ENCODE data around the gene ADAM22. TPM values are rescaled to one million over a fixed set of nuclear protein-coding genes. Genes with fewer than 3 reads are reported as not detected.

The ADAM22 gene
- total RNA-seq, 2 experiments from 2014 or later, result 1.2 to 1.9 TPM

DNA sequence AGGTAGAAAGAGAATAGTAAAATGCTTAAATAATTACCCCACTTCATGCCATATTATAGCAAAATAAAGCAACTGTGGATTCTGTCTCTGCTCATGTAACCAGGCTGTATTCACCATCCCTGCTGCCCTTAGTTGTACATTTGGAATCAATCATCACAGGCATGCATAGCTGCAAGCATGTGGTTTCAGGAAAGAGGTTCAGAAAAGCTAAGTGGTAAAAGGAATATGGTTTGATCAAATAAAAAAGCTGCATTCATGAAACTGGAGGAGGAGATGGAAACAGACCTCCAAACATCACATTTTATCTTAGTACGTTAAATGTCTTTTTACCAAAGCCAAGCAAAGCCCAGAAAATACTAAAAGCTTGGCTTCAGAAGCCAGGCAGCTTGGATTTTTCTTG is 81.3 kb downstream of the ADAM22 start:
- Mint-ChIP-seq H3K4me3 (no peak overlapping the region), H3K27me3 (ENCODE audit: low read depth) (no peaks in the 10 kb centered on the region), H3K36me3 (ENCODE audit: low read depth) (no peaks in the 10 kb centered on the region), H3K9me3 (no peaks in the 10 kb centered on the region), H3K4me1 (ENCODE audit: low read depth) (no peaks in the 10 kb centered on the region), H3K27ac (no peak overlapping the region)
- intact Hi-C loops (cut with micrococcal nuclease), result no loop called here
- CTCF ChIA-PET, result no interaction called here
- DNase-seq, result no peak

DNA sequence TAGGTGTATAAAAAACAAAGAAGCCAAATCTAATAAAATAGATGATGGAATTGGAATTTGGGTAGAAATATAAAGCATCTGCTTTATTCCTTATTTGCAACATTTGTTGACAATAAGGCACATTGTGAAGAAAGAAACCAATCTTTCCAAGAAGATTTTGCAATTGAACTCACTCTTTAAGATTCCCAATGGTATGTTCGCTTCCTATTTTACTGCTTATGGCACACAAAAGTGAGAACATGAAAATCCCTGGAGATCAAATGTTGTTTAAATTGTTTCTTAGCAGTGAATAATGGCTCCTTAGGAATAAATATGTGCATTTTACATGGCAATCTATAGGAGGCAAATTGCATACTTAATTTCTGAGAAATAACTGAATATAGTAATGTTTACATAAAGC is 84.5 kb downstream of the ADAM22 start:
- no peaks in the 10 kb centered on the region for H3K9me3 Mint-ChIP-seq
- no peaks in the 10 kb centered on the region for H3K36me3 Mint-ChIP-seq (ENCODE audit: low read depth)
- intact Hi-C loops (cut with micrococcal nuclease), result no loop called here
- no peaks in the 10 kb centered on the region for H3K27me3 Mint-ChIP-seq (ENCODE audit: low read depth)
- no peak overlapping the region for H3K4me3 Mint-ChIP-seq
- H3K27ac Mint-ChIP-seq, result no peak overlapping the region
- CTCF ChIA-PET, result no interaction called here
- H3K4me1 Mint-ChIP-seq (ENCODE audit: low read depth), result no peaks in the 10 kb centered on the region
- DNase-seq, result no peak

DNA sequence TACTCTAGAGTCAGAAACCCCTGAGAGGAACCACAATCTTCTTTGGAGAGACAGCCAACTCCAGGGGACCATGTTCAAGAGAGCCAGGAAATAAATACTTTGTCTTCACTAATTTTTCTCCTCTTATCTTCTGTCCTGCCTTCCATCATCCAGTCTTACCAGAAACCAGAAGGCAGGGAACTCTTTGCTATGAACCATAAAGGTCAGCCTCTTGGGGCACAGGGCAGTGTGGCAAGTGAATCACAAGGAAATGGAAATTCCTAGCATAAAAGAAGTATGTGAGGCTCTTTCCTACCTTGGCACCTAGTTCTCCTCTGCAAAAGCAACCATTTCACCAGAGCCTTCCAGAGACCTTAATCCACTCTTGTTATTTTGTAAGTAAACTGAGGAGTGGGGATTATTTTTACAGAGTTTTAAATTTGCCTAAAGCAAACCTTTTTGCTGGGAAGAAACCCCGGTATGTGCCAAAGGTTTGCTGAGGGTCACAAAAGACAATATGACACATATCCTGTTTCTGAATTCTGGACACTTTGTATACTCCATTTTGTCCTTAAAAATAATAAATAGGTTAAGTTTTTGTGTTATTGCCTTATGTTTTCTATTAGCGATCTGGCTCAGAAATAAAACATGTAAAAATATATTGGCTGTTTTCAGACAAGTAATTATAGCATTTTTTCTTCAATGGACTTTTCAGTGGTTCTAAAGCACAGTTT is 87.1 kb downstream of the ADAM22 start:
- no peak for DNase-seq
- H3K27me3 Mint-ChIP-seq (ENCODE audit: low read depth), result no peaks in the 10 kb centered on the region
- no peak overlapping the region for H3K27ac Mint-ChIP-seq
- CTCF ChIA-PET, result no interaction called here
- H3K4me1 Mint-ChIP-seq (ENCODE audit: low read depth), result no peaks in the 10 kb centered on the region
- no peak overlapping the region for H3K4me3 Mint-ChIP-seq
- peaks cover 3% of the 10 kb centered on the region for H3K9me3 Mint-ChIP-seq
- H3K36me3 Mint-ChIP-seq (ENCODE audit: low read depth), result no peaks in the 10 kb centered on the region
- intact Hi-C loops (cut with micrococcal nuclease), result no loop called here

DNA sequence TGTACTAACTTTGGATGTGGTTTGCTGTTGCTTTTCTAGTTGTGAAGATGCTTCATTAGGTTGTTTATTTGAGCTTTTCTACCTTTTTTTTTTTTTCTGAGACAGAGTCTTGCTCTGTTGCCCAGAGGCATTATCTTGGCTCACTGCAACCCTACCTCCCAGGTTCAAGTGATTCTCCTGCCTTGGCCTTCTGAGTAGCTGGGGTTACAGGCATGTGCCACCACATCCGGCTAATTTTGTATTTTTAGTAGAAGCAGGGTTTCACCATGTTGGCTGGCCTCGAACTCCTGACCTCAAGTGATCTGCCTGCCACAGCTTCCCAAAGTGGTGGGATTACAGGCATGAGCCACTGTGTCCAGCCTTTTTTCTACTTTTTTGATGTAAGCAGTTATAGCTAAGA is 93.7 kb downstream of the ADAM22 start:
- intact Hi-C loops (cut with micrococcal nuclease), result no loop called here
- Mint-ChIP-seq H3K9me3 (peaks cover 32% of the 10 kb centered on the region), H3K4me3 (no peak overlapping the region), H3K27me3 (ENCODE audit: low read depth) (no peaks in the 10 kb centered on the region), H3K4me1 (ENCODE audit: low read depth) (no peaks in the 10 kb centered on the region), H3K27ac (no peak overlapping the region), H3K36me3 (ENCODE audit: low read depth) (peaks cover 17% of the 10 kb centered on the region)
- no peak for DNase-seq
- CTCF ChIA-PET, result interaction anchor here (0.8 kb wide), 1 partner anchor 64 kb away, joined by 4 read pairs; no protein-coding TSS in a partner anchor

DNA sequence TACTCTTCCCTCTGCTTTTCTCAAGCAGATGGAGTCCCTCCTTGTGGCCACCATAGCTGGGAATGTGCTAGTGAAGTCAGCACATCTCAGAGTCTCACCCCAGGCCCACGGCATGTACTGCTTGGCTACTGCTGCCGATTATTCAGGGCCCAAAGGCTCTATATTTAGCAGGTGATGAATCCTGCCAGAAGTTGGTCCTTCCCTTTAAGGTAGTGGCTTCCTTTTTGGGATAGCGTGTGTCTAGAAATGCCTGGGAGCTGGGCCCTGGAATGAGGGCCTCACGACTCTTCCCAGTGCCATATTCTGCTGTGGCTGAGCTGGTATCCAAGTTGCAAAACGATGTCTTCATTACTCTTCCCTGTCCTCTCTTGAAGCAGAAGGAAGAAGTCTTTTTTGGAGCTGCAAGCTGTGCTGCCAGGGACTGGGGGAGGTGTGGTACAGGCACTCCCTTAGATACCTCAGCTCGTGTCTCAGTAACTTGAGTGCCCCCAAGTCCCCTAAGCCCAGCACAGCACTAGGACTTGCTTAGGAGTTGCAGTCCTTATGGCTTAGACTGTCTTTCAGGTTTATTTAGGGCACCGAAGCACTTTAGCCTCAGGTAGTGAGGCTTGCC is 100.1 kb downstream of the ADAM22 start:
- Mint-ChIP-seq H3K27me3 (ENCODE audit: low read depth) (no peaks in the 10 kb centered on the region), H3K9me3 (peaks cover 31% of the 10 kb centered on the region), H3K36me3 (ENCODE audit: low read depth) (peaks cover 21% of the 10 kb centered on the region), H3K4me3 (no peak overlapping the region), H3K27ac (no peak overlapping the region), H3K4me1 (ENCODE audit: low read depth) (no peaks in the 10 kb centered on the region)
- CTCF ChIA-PET, result interaction anchor here (0.5 to 0.6 kb wide), 2 partner anchors 21 to 266 kb away, joined by 3 to 5 read pairs; no protein-coding TSS in a partner anchor
- intact Hi-C loops (cut with micrococcal nuclease), result no loop called here
- no peak for DNase-seq

DNA sequence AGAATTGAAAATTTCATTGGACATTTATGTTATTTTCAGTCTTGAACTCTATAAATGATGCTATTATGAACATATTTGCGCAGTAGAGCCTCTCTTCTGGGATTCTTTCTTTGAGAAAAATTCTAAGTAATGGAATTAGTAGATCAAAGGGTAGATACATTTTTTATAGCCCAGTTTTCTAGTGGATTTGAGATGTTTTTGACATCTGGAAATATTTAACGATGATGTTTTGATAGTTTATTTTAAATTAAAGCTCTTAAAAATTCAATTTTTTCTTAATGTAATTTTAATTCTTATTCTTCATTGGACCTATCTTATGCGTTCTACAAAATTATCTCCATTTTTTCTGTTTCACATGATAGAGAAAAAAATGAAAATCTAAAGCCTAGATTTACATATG is 103.0 kb downstream of the ADAM22 start:
- Mint-ChIP-seq H3K27me3 (ENCODE audit: low read depth) (no peaks in the 10 kb centered on the region), H3K4me1 (ENCODE audit: low read depth) (peaks cover 2% of the 10 kb centered on the region), H3K4me3 (no peak overlapping the region), H3K9me3 (peaks cover 11% of the 10 kb centered on the region), H3K36me3 (ENCODE audit: low read depth) (peaks cover 7% of the 10 kb centered on the region), H3K27ac (no peak overlapping the region)
- intact Hi-C loops (cut with micrococcal nuclease), result no loop called here
- CTCF ChIA-PET, result no interaction called here
- no peak for DNase-seq

DNA sequence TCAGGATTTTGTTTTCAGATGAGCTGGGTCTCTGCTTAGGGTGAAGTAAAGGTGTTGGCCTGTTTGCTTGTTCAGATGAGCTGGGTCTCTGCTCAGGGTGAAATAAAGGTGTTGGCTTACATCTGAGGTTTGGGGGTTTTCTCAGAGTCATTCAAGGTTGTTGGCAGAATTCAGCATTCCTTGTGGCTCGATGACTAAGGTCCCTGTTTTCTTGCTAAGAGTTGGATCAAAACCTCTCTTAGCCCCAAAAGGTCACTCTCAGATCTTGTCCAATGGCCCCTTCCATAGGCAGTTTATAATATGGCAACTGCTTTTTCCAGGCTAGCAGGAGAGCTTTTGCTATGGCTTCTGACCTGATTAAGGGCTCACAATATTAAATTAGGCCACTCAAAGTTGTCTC is 106.6 kb downstream of the ADAM22 start:
- peaks cover 3% of the 10 kb centered on the region for H3K4me1 Mint-ChIP-seq (ENCODE audit: low read depth)
- no peak overlapping the region for H3K4me3 Mint-ChIP-seq
- no peak for DNase-seq
- intact Hi-C loops (cut with micrococcal nuclease), result no loop called here
- H3K27ac Mint-ChIP-seq, result no peak overlapping the region
- H3K36me3 Mint-ChIP-seq (ENCODE audit: low read depth), result no peaks in the 10 kb centered on the region
- no peaks in the 10 kb centered on the region for H3K9me3 Mint-ChIP-seq
- H3K27me3 Mint-ChIP-seq (ENCODE audit: low read depth), result no peaks in the 10 kb centered on the region
- CTCF ChIA-PET, result no interaction called here

DNA sequence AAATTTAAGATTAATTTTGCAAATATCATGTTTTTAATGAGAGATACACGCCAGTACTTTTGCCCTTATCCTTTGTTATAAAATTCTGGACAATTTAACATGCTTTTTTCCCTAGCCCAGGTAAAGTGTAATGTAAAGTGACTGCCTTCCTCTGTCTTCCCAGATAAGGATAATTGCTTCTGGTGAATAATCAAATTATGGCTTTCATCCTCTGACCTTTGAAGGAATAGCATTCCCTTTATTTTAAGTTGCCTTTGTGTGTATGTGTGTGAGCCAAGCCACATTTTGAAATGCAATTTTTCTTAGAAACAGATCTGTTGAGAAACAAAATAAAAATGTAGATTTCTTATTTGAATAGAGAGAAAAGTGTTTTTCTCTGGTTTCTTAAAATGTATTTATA is 107.5 kb downstream of the ADAM22 start:
- intact Hi-C loops (cut with micrococcal nuclease), result no loop called here
- H3K27me3 Mint-ChIP-seq (ENCODE audit: low read depth), result no peaks in the 10 kb centered on the region
- no peaks in the 10 kb centered on the region for H3K9me3 Mint-ChIP-seq

DNA sequence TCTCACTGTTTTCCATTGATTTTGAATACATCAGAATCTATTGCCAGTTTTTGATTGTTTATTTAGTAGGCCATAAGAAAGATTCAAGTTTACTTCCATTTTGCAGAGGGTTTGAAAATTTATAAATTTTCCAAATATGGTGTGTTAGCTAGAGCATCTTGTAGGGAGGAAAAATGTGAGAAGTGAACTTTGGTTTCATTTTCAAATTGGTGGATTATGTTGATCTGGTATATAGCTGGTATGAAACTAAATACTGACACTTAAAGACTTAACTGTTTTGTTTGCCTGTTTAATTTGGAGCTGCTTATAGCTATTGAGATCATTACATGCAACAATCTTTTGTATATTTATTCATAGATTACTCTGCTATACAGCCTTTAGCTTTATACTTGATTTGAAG is 108.1 kb downstream of the ADAM22 start:
- Mint-ChIP-seq H3K4me1 (ENCODE audit: low read depth) (peaks cover 3% of the 10 kb centered on the region), H3K9me3 (no peaks in the 10 kb centered on the region), H3K4me3 (no peak overlapping the region), H3K36me3 (ENCODE audit: low read depth) (no peaks in the 10 kb centered on the region), H3K27me3 (ENCODE audit: low read depth) (no peaks in the 10 kb centered on the region), H3K27ac (no peak overlapping the region)
- intact Hi-C loops (cut with micrococcal nuclease), result no loop called here
- CTCF ChIA-PET, result no interaction called here
- no peak for DNase-seq

More for the DNA sequence above, 107.5 kb downstream of the ADAM22 start:
- H3K4me1 Mint-ChIP-seq (ENCODE audit: low read depth), result peaks cover 3% of the 10 kb centered on the region
- H3K27ac Mint-ChIP-seq, result no peak overlapping the region
- DNase-seq, result no peak
- H3K4me3 Mint-ChIP-seq, result no peak overlapping the region
- H3K36me3 Mint-ChIP-seq (ENCODE audit: low read depth), result no peaks in the 10 kb centered on the region
- CTCF ChIA-PET, result no interaction called here

DNA sequence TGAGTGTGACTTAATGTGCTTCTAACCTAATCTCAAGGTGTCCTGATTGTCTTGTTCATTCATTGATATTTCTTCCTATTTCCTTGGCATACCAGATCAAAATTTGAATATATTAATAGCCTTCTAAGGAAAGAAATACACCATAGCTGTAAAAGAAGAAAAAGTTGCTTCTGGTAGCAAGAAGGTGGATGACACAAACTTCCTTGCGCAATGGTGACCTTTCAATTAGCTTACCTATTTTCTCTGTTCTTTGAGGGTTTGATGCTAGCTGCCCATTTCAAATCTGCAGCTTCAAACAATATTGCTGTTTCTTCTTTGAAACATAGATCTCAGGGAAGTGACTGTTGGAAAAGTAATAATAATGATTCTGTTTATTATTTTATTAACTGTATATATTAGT is 108.8 kb downstream of the ADAM22 start:
- Mint-ChIP-seq H3K27ac (no peak overlapping the region), H3K4me3 (no peak overlapping the region), H3K27me3 (ENCODE audit: low read depth) (no peaks in the 10 kb centered on the region), H3K9me3 (no peaks in the 10 kb centered on the region), H3K36me3 (ENCODE audit: low read depth) (no peaks in the 10 kb centered on the region), H3K4me1 (ENCODE audit: low read depth) (peaks cover 3% of the 10 kb centered on the region)
- intact Hi-C loops (cut with micrococcal nuclease), result no loop called here
- CTCF ChIA-PET, result no interaction called here
- DNase-seq, result no peak

DNA sequence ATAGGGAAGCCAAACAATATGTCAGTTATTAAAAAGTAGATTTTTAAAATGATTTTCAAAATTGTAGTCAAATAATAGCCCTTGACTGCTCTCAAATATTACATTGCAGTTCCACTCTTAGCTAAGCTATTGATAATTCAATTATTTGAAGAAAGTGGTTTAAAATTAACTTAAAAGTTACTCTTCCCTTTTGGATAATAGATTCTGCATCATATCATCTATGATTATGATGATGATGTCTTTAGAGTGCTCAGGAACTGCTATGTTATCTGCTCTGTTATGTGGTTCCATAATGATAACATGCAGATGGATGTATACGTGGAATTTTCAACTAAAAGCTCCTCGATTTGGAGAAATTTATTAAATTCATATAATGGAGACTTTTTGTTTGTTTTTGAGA is 110.0 kb downstream of the ADAM22 start:
- CTCF ChIA-PET, result no interaction called here

DNA sequence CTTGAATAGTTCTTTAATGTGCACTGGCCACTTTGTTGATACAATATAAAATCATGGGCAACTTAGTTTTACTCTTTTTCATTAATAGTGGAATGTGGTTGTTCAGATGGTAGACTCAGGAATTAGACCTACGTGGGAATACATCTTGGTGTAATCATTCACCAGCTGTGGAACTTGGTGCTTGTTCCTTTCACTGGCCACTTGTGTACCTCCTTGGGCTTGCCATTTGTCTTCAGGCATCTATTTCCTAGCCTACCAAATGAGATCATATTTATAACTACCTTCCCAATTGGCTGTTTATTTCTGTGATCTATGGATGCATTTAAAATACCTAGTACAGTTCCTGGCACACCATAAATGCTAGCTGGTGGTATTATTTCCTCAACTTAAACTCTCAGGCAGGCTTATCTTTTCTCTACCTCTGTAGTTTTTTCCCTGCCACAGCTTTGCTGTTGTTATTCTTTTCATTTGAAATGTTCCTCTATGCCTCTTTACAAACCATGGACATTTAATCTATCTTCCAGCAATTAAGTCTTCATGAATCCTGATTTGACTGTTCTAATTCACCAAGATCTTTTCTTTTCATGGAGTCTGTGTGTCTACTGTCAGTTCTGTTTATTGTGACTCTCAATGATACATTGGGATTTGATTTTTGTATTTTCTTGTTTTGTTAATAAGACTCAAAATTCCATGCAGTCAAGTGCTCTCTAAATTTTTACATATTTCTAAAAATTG is 113.0 kb downstream of the ADAM22 start:
- Mint-ChIP-seq H3K4me3 (no peak overlapping the region), H3K27me3 (ENCODE audit: low read depth) (no peaks in the 10 kb centered on the region), H3K27ac (no peak overlapping the region), H3K36me3 (ENCODE audit: low read depth) (no peaks in the 10 kb centered on the region), H3K9me3 (no peaks in the 10 kb centered on the region), H3K4me1 (ENCODE audit: low read depth) (peaks cover 1% of the 10 kb centered on the region)
- intact Hi-C loops (cut with micrococcal nuclease), result no loop called here
- no peak for DNase-seq
- CTCF ChIA-PET, result interaction anchor here (0.6 kb wide), 1 partner anchor 11 kb away, joined by 3 read pairs; no protein-coding TSS in a partner anchor

More for the DNA sequence above, 110.0 kb downstream of the ADAM22 start:
- H3K36me3 Mint-ChIP-seq (ENCODE audit: low read depth), result no peaks in the 10 kb centered on the region
- intact Hi-C loops (cut with micrococcal nuclease), result no loop called here
- H3K27me3 Mint-ChIP-seq (ENCODE audit: low read depth), result no peaks in the 10 kb centered on the region
- no peaks in the 10 kb centered on the region for H3K9me3 Mint-ChIP-seq
- no peak for DNase-seq
- H3K4me3 Mint-ChIP-seq, result no peak overlapping the region
- H3K27ac Mint-ChIP-seq, result no peak overlapping the region
- peaks cover 3% of the 10 kb centered on the region for H3K4me1 Mint-ChIP-seq (ENCODE audit: low read depth)

DNA sequence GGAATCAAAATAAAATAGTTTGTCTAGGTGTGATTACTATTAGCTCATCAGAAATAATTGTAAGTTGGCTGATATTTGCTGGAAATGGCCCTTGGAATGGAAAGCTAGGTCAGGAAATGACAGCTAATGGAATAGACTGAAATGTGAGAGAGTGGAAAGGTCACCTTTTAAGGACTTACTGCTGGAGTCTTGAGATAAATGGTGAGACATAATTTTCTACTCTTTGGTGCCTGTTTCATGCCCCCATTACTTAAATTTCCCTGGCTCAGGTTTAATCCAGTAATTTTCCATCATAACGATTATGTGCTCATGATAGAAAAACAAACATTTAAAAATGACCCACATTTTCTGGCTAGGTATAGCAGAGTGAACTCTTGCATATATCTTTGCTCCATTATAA is 123.6 kb downstream of the ADAM22 start:
- H3K4me3 Mint-ChIP-seq, result no peak overlapping the region
- no peaks in the 10 kb centered on the region for H3K9me3 Mint-ChIP-seq
- CTCF ChIA-PET, result no interaction called here
- no peaks in the 10 kb centered on the region for H3K36me3 Mint-ChIP-seq (ENCODE audit: low read depth)
- DNase-seq, result no peak
- no peaks in the 10 kb centered on the region for H3K27me3 Mint-ChIP-seq (ENCODE audit: low read depth)
- H3K4me1 Mint-ChIP-seq (ENCODE audit: low read depth), result peaks cover 5% of the 10 kb centered on the region
- intact Hi-C loops (cut with micrococcal nuclease), result no loop called here
- no peak overlapping the region for H3K27ac Mint-ChIP-seq

Measured in activated naive CD4-positive, alpha-beta T cell treated with anti-CD3 and anti-CD28 coated beads for 36 hours (primary cell).